Liver (tissue), 9 donors: ENCODE data around the gene TNFRSF21. TPM values are rescaled to one million over a fixed set of nuclear protein-coding genes. Genes with fewer than 3 reads are reported as not detected.
"Not testable (repeated sequence)": the region's sequence is repeated elsewhere in the genome, so short reads cannot be mapped to it uniquely, and the experiment has no call there.

Experiments used
- DNase-seq: peaks from one replicate; pipeline ENCODE4 v3.0.0-alpha.2; 2017; ENCODE audit warnings: low spot score
- H3K27ac ChIP-seq, 2 donors: one replicate each; pipeline ENCODE4 v1.7.0; 2013; ENCODE audit warnings: inconsistent platforms in 2 of 2, low read length in 2 of 2, control low read depth in 1 of 2, low read depth in 1 of 2, mild to moderate bottlenecking in 1 of 2
- H3K27me3 ChIP-seq, 4 donors: one replicate each; pipeline versions ENCODE4 v1.6.1 to v1.7.0; 2013; ENCODE audit warnings: low read length in 3 of 4, inconsistent platforms in 1 of 4, mild to moderate bottlenecking in 1 of 4, moderate library complexity in 1 of 4; ENCODE audit not compliant: control insufficient read depth in 4 of 4, insufficient read depth in 4 of 4
- H3K36me3 ChIP-seq, 4 donors: one replicate each; pipeline versions ENCODE4 v1.6.1 to v1.7.0; 2013; ENCODE audit warnings: low read length in 3 of 4, mild to moderate bottlenecking in 3 of 4, low read depth in 1 of 4, moderate library complexity in 1 of 4; ENCODE audit not compliant: control insufficient read depth in 4 of 4, insufficient read depth in 3 of 4
- H3K4me1 ChIP-seq, 4 donors: one replicate each; pipeline versions ENCODE4 v1.6.1 to v1.7.0; 2013; ENCODE audit warnings: low read length in 3 of 4, mild to moderate bottlenecking in 3 of 4, moderate library complexity in 1 of 4; ENCODE audit not compliant: control insufficient read depth in 4 of 4, insufficient read depth in 4 of 4
- H3K4me3 ChIP-seq, 3 donors: one replicate each; pipeline versions ENCODE4 v1.6.1 to v1.7.0; 2013; ENCODE audit warnings: low read length in 3 of 3, control low read depth in 1 of 3, low read depth in 1 of 3, mild to moderate bottlenecking in 1 of 3
- H3K9ac ChIP-seq, 2 donors: one replicate each; pipeline ENCODE4 v1.7.0; 2013; ENCODE audit warnings: low read length in 2 of 2, mild to moderate bottlenecking in 2 of 2, moderate library complexity in 2 of 2, control low read depth in 1 of 2, low read depth in 1 of 2
- H3K9me3 ChIP-seq, 4 donors: one replicate each; pipeline versions ENCODE4 v1.6.1 to v1.7.0; 2013; ENCODE audit warnings: low read length in 3 of 4; ENCODE audit not compliant: control insufficient read depth in 4 of 4
- EGR1 ChIP-seq, 2 donors: IDR thresholded peaks; 2 replicates each; pipeline ENCODE4 v1.6.1; 2016 to 2018; ENCODE audit warnings: antibody characterized with exemption in 2 of 2, low read depth in 2 of 2
- FOXA1 ChIP-seq: IDR thresholded peaks from 2 replicates; pipeline ENCODE4 v1.6.1; 2016; ENCODE audit warnings: antibody characterized with exemption
- FOXA2 ChIP-seq: IDR thresholded peaks from 2 replicates; pipeline ENCODE4 v1.6.1; 2016; ENCODE audit warnings: antibody characterized with exemption
- GABPA ChIP-seq, 2 donors: IDR thresholded peaks in 1 of 2; conservative IDR thresholded peaks in 1 of 2; 2 replicates each; pipeline ENCODE4 v1.6.1; 2016; ENCODE audit warnings: antibody characterized with exemption in 2 of 2, mild to moderate bottlenecking in 1 of 2, moderate library complexity in 1 of 2
- HNF4A ChIP-seq, 2 donors: conservative IDR thresholded peaks; 2 replicates each; pipeline ENCODE4 v1.6.1; 2016; ENCODE audit warnings: antibody characterized with exemption in 2 of 2, mild to moderate bottlenecking in 2 of 2
- HNF4G ChIP-seq: IDR thresholded peaks from 2 replicates; pipeline ENCODE4 v1.6.1; 2016; ENCODE audit warnings: antibody characterized with exemption
- JUND ChIP-seq, 2 donors: IDR thresholded peaks; 2 replicates each; pipeline ENCODE4 v1.6.1; 2016; ENCODE audit warnings: antibody characterized with exemption in 2 of 2
- NR2F2 ChIP-seq: IDR thresholded peaks from 2 replicates; pipeline ENCODE4 v1.6.1; 2016; ENCODE audit warnings: antibody characterized with exemption
- RAD21 ChIP-seq, 2 donors: IDR thresholded peaks; 2 replicates each; pipeline ENCODE4 v1.6.1; 2016; ENCODE audit warnings: antibody characterized with exemption in 2 of 2, mild to moderate bottlenecking in 2 of 2
- RXRA ChIP-seq, 2 donors: IDR thresholded peaks; 2 replicates each; pipeline ENCODE4 v1.6.1; 2017 to 2018; ENCODE audit warnings: antibody characterized with exemption in 2 of 2, mild to moderate bottlenecking in 1 of 2
- SP1 ChIP-seq: IDR thresholded peaks from 2 replicates; pipeline ENCODE4 v1.6.1; 2018; ENCODE audit warnings: antibody characterized with exemption, mild to moderate bottlenecking
- TAF1 ChIP-seq: conservative IDR thresholded peaks from 2 replicates; pipeline ENCODE4 v1.6.1; 2016; ENCODE audit warnings: antibody characterized with exemption, mild to moderate bottlenecking
- YY1 ChIP-seq: IDR thresholded peaks from 2 replicates; pipeline ENCODE4 v1.6.1; 2016; ENCODE audit warnings: antibody characterized with exemption, mild to moderate bottlenecking
- WGBS: extraction: QIAGEN DNeasy Blood & Tissue Kit; methylation state at CpG from one replicate; pipeline ENCODE4 v1.1.7; 2013; 5-methylcytosine and 5-hydroxymethylcytosine counted together
- polyA plus RNA-seq, 2 donors: library from polyadenylated mRNA; stranded (reverse) in 1 of 2; unstranded in 1 of 2; fragments of 200-250 nt in 1 of 2; fragments of >200 nt in 1 of 2; fragmentation: Nextera tagmentation in 1 of 2; extraction: Ambion mirVana in 1 of 2; gene quantifications; one replicate each; pipeline versions ENCODE4 v1.2.1 to v1.2.3, GENCODE V29; 2013 to 2015
- total RNA-seq, 2 donors: library from RNA; depleted of rRNA; stranded (reverse); fragments of >200 nt; gene quantifications; one replicate each; pipeline ENCODE4 v1.2.3, GENCODE V29; 2014
- TF ChIP-seq, protein P1 (sequence below): IDR thresholded peaks from 2 replicates; pipeline ENCODE4 v1.6.1; 2016; ENCODE audit warnings: antibody characterized with exemption, mild to moderate bottlenecking
- TF ChIP-seq, protein P2 (sequence below): IDR thresholded peaks from 2 replicates; pipeline ENCODE4 v1.6.1; 2016; ENCODE audit warnings: antibody characterized with exemption
- TF ChIP-seq, protein P3 (sequence below): fragments of 150-350 bp; IDR thresholded peaks from 2 replicates; pipeline ENCODE4 v1.5.1; 2017; ENCODE audit warnings: improper control_type of control experiment, low read depth, low read length; ENCODE audit not compliant: missing input control
- TF ChIP-seq, protein P4 (sequence below): IDR thresholded peaks from 2 replicates; pipeline ENCODE4 v1.6.1; 2016; ENCODE audit warnings: antibody characterized with exemption
- TF ChIP-seq, protein P5 (sequence below): IDR thresholded peaks from 2 replicates; pipeline ENCODE4 v1.6.1; 2016; ENCODE audit warnings: antibody characterized with exemption
- donor health status: healthy.
- donor health status: healthy.
- donor health status: healthy.
- donor health status: healthy.
- donor health status: healthy.

The TNFRSF21 gene
- total and polyA plus RNA-seq, 4 donors, result 2.1 to 3.2 (median 2.9) TPM

DNA sequence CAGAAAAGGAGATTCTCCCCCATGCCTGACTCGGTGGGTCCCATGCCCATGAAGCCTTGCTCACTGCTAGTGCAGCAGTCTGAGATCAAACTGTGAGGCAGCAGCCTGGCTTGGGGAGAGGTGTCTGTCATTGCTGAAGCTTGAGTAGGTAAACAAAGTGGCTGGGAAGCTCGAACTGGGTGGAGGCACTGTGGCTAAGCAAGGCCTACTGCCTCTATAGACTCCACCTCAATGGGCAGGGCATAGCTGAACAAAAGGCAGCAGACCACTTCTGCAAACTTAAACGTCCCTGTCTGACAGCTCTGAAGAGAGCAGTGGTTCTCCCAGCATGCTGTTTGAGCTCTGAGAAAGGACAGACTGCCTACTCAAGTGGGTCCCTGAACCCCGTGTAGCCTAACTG lies 18.4 kb upstream of the TNFRSF21 start:
- H3K27ac ChIP-seq, H3K9me3 ChIP-seq, DNase-seq, H3K4me3 ChIP-seq, H3K36me3 ChIP-seq, H3K4me1 ChIP-seq, H3K27me3 ChIP-seq, H3K9ac ChIP-seq: not testable (repeated sequence)
- 70% methylated on average over 4 of the region's 4 CpGs for WGBS

DNA sequence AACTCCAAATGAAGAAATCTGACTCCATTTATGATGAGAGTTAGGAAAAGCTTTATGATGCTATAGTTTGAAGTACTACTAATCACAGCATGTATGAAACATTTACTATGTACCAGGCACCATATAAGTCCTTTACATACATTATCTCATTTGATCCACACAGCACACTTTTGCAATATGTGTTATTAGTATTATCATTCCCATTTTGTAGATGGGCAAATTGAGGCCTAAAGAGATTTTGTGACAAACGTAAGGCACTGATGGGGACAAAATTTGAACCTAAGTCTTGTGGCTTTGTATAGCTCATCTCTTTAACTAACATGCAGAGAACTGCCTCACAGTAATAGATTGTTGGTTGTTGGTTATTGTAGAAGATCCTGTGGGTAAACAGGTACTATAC lies 14.2 kb upstream of the TNFRSF21 start:
- H3K36me3 ChIP-seq, result no peaks in the 10 kb centered on the region
- no peak overlapping the region for H3K9ac ChIP-seq
- no peaks in the 10 kb centered on the region for H3K27me3 ChIP-seq
- H3K4me1 ChIP-seq, result no peaks in the 10 kb centered on the region
- no peak overlapping the region for H3K27ac ChIP-seq
- 71% methylated on average over 1 of the region's 1 CpG for WGBS
- no peak overlapping the region for H3K4me3 ChIP-seq
- no peak for TF ChIP-seq FOXA1
- no peak for TF ChIP-seq JUND (IDR thresholded peaks at IDR 0.05)
- no peak for TF ChIP-seq NR2F2
- TF ChIP-seq RXRA (IDR thresholded peaks at IDR 0.05), result no peak
- TF ChIP-seq, protein P1, sequence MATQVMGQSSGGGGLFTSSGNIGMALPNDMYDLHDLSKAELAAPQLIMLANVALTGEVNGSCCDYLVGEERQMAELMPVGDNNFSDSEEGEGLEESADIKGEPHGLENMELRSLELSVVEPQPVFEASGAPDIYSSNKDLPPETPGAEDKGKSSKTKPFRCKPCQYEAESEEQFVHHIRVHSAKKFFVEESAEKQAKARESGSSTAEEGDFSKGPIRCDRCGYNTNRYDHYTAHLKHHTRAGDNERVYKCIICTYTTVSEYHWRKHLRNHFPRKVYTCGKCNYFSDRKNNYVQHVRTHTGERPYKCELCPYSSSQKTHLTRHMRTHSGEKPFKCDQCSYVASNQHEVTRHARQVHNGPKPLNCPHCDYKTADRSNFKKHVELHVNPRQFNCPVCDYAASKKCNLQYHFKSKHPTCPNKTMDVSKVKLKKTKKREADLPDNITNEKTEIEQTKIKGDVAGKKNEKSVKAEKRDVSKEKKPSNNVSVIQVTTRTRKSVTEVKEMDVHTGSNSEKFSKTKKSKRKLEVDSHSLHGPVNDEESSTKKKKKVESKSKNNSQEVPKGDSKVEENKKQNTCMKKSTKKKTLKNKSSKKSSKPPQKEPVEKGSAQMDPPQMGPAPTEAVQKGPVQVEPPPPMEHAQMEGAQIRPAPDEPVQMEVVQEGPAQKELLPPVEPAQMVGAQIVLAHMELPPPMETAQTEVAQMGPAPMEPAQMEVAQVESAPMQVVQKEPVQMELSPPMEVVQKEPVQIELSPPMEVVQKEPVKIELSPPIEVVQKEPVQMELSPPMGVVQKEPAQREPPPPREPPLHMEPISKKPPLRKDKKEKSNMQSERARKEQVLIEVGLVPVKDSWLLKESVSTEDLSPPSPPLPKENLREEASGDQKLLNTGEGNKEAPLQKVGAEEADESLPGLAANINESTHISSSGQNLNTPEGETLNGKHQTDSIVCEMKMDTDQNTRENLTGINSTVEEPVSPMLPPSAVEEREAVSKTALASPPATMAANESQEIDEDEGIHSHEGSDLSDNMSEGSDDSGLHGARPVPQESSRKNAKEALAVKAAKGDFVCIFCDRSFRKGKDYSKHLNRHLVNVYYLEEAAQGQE, result no peak
- TF ChIP-seq, protein P2, sequence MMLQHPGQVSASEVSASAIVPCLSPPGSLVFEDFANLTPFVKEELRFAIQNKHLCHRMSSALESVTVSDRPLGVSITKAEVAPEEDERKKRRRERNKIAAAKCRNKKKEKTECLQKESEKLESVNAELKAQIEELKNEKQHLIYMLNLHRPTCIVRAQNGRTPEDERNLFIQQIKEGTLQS, result no peak
- no peak for TF ChIP-seq RAD21 (IDR thresholded peaks at IDR 0.05)
- TF ChIP-seq HNF4G, result no peak
- no peak for TF ChIP-seq TAF1
- TF ChIP-seq, protein P3, sequence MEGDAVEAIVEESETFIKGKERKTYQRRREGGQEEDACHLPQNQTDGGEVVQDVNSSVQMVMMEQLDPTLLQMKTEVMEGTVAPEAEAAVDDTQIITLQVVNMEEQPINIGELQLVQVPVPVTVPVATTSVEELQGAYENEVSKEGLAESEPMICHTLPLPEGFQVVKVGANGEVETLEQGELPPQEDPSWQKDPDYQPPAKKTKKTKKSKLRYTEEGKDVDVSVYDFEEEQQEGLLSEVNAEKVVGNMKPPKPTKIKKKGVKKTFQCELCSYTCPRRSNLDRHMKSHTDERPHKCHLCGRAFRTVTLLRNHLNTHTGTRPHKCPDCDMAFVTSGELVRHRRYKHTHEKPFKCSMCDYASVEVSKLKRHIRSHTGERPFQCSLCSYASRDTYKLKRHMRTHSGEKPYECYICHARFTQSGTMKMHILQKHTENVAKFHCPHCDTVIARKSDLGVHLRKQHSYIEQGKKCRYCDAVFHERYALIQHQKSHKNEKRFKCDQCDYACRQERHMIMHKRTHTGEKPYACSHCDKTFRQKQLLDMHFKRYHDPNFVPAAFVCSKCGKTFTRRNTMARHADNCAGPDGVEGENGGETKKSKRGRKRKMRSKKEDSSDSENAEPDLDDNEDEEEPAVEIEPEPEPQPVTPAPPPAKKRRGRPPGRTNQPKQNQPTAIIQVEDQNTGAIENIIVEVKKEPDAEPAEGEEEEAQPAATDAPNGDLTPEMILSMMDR, result no peak
- no peak for TF ChIP-seq GABPA (IDR thresholded peaks at IDR 0.05 in 1 of 2, conservative IDR thresholded peaks at IDR 0.05 in 1 of 2)
- TF ChIP-seq, protein P4, sequence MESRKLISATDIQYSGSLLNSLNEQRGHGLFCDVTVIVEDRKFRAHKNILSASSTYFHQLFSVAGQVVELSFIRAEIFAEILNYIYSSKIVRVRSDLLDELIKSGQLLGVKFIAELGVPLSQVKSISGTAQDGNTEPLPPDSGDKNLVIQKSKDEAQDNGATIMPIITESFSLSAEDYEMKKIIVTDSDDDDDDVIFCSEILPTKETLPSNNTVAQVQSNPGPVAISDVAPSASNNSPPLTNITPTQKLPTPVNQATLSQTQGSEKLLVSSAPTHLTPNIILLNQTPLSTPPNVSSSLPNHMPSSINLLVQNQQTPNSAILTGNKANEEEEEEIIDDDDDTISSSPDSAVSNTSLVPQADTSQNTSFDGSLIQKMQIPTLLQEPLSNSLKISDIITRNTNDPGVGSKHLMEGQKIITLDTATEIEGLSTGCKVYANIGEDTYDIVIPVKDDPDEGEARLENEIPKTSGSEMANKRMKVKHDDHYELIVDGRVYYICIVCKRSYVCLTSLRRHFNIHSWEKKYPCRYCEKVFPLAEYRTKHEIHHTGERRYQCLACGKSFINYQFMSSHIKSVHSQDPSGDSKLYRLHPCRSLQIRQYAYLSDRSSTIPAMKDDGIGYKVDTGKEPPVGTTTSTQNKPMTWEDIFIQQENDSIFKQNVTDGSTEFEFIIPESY, result no peak
- no peak for TF ChIP-seq HNF4A (conservative IDR thresholded peaks at IDR 0.05)
- no peak for TF ChIP-seq FOXA2
- no peak for TF ChIP-seq SP1
- TF ChIP-seq, protein P5, sequence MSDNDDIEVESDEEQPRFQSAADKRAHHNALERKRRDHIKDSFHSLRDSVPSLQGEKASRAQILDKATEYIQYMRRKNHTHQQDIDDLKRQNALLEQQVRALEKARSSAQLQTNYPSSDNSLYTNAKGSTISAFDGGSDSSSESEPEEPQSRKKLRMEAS, result no peak
- no peak for TF ChIP-seq YY1
- no peak for TF ChIP-seq EGR1 (IDR thresholded peaks at IDR 0.05; ENCODE audit: low read depth in 2 of 2)
- no peak for DNase-seq
- H3K9me3 ChIP-seq, result no peaks in the 10 kb centered on the region
